ENCODE results near the gene FCF1.
A peak's percentile ranks its signal among the peaks of the same experiment; 100 is the strongest.
"Not testable (repeated sequence)": the region's sequence is repeated elsewhere in the genome, so short reads cannot be mapped to it uniquely, and the experiment has no call there.

FCF1 gene

GRCh38 chr14:74702293-74702692, 10.7 kb upstream of the FCF1 start:
- DNase-seq (ENCODE audit: low spot score): no peak

DNA sequence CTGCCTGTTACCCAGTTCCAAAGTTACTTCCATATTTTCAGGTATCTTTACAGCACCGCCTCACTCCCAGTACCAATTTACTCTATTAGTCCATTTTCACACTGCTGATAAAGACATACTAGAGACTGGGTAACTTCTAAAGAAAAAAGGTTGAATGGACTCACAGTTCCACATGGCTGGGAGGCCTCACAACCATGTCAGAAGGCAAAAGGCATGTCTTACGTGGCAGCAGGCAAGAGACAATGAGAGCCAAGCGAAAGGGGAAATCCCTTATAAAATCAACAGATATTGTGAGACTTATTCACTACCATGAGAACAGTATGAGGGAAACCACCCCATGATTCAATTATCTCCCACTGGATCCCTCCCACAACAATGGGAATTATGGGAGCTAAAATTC, 9.9 kb upstream of the FCF1 start:
- DNase-seq (ENCODE audit: low spot score): no peak

GRCh38 chr14:74704656-74705055, 8.3 kb upstream of the FCF1 start:
- no peak for DNase-seq (ENCODE audit: low spot score)

- no peak for DNase-seq (ENCODE audit: low spot score)
Measured at GRCh38 chr14:74705613-74706500, 7.1 kb upstream of the FCF1 start.

DNA sequence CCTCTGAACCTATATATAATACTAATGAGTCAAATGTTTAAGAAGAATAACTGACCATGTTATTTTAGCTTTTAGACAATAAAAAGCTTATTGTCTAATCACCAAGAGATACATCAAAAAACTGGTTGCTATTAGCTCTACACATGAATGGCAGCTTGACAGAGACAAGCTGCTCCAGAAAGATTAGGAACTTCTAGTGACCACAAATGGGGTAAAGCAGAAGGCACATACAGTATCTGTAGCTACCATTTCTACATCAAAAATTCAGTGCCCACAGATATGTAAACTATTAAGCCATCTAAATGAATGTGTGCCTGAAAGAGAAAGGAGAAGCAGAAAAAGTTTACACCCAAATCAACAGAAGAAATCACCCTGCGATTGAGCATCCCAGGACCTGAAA, 2.5 kb upstream of the FCF1 start:
- no peak for DNase-seq (ENCODE audit: low spot score)

GRCh38 chr14:74711651-74712050, 1.3 kb upstream of the FCF1 start:
- no peak for DNase-seq (ENCODE audit: low spot score)

- no peak for DNase-seq (ENCODE audit: low spot score)
Measured at GRCh38 chr14:74713395-74713735, 421 bp downstream of the FCF1 start.

GRCh38 chr14:74720526-74720925, 7.6 kb downstream of the FCF1 start:
- no peak for DNase-seq (ENCODE audit: low spot score)

GRCh38 chr14:74723134-74723533, 10.2 kb downstream of the FCF1 start:
- no peak for DNase-seq (ENCODE audit: low spot score)

- DNase-seq (ENCODE audit: low spot score): no peak
Measured at GRCh38 chr14:74732387-74732786, 19.4 kb downstream of the FCF1 start.

DNA sequence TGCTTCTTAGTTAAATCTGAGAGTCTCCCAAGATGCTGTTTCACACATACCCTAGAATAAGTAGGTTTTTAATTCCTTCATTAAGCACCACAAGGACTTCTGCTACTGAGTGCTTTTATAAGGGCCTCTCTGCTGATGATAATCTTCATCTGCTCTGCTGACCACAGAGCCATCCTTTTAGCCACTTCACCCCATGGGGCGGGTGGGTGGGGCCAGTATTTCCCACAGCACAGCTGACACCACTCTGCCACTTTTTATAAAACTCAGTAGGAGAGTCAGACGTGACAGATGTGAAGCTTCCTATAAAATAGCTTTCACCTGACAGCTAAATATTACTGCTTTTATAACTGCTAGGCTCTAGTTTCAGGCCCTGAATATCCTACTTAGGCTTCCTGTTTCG, 20.3 kb downstream of the FCF1 start:
- DNase-seq (ENCODE audit: low spot score): no peak

DNA sequence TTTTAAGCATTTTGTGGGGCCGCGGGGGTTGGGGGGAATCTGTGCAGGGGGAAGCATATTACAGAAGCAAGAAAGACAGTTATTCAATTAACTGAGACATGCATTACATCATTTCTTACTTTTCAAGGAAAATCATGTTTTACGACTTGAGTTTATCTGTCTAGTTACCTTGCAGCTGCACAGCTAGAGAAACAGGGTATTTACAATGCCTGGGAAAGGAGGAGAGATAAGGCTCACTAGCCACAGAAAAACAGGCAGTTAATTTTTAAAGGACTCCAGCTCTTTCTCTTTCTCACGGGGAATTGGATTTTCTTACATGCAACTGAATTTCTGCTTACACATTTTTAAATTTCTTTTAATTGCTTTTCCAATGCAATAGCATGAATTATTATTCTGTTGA, 22.2 kb downstream of the FCF1 start:
- DNase-seq (ENCODE audit: low spot score): no peak

DNA sequence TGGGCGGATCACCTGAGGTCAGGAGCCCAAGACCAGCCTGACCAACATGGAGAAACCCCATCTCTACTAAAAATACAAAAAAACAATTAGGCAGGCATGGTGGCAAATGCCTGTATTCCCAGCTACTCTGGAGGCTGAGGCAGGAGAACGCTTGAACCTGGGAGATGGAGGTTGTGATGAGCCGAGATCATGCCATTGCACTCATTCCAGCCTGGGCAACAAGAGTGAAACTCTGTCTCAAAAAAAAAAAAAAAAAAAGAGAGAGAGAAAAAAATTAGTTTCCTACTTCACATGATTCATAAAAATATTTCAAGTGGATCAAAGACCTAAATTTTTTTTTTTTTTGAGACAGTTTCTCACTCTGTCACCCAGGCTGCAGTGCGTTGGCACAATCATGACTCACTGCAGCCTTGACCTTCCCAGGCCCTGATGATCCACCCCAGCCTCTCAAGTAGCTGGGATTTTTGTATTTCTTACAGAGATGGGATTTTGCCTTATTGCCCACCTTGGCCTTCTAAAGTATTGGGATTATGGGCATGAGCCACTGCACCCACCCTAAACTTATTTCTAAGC, 24.9 kb downstream of the FCF1 start:
- DNase-seq (ENCODE audit: low spot score): peak; percentile 14

DNA sequence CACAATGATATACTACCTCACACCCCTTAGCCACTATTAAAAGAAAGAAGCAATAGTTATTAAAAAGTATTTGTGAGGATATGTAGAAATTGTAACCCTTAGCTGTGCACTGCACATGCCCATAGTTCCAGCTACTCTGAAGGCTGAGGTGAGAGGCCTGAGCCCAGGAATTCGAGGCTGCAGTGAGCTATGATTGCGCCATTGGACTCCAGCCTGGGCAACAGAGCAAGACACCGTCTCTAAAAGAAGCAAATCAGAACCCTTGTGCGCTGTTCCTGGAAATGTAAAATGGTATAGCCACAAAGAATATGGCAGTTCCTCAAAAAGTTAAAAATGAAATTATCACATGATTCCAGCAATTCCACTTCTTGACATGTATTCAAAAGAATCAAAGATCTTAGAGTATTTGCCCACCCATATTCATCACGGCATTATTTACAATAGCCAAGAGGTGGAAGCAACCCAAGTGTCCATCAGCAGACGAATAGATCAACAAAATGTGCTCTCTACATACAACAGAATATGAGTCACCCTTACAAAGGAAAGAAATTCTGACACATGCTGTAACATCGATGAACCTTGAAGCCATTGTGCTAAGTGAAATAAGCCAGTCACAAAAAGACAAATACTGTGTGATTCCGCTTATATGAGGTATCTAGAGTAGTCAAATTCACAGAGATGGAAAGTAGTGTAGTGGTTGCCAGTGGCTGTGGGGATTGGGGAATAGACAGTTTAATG, 26.5 kb downstream of the FCF1 start:
- DNase-seq (ENCODE audit: low spot score): no peak

DNA sequence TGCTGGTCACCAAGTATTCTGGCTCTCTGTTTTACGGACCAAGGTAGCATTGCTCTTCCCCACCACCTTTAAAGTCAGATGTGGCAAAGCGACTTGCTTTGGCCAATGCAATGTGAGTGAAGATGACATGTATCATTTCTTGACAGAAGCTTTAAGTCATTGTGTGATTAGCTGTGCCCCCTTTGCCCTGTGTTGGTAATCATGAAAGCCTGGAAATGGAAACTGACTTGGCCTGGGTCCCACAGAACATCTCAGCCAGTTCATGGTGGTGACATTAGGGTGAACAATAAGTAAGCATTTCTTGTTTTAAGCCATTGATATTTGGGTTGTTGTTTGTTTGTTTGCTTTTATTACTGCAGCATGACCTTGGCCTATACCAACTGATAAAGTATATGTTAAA, 34.3 kb downstream of the FCF1 start:
- DNase-seq (ENCODE audit: low spot score): no peak

- no peak for DNase-seq (ENCODE audit: low spot score)
Measured at GRCh38 chr14:74754157-74754556, 41.2 kb downstream of the FCF1 start.

DNA sequence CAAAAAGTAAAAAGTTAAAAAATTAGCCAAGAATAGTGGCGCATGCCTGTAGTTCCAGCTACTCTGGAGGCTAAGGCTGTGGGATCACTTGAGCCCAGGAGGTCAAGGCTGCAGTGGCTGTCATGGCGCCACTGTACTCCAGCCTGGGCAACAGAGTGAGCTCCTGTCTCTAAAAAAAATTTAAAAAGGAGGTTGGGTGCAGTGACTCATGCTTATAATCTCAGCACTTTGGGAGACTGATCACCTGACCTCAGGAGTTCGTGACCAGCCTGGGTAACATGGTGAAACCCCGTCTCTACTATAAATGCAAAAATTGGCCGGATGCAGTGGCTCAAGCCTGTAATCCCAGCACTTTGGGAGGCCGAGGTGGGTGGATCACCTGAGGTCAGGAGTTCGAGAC, 42.0 kb downstream of the FCF1 start:
- DNase-seq (ENCODE audit: low spot score): no peak

GRCh38 chr14:74756326-74756725, 43.4 kb downstream of the FCF1 start:
- DNase-seq (ENCODE audit: low spot score): no peak

DNA sequence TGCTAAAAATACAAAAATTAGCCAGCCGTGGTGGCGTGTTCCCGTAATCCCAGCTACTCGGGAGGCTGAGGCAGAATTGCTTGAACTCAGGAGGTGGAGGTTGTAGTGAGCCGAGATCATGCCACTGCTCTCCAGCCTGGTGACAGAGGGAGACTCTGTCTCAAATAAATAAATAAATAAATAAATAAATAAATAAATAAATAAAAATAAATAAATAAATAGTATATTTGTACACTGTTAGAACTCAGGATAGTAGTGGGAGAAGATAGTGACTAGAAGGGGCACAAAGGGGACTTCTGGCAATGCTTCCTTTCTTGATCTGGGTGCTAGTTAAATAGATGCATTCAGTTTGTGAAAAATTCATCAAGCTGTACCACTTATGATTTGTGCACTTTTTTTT, 45.6 kb downstream of the FCF1 start:
- not testable (repeated sequence) for DNase-seq (ENCODE audit: low spot score)

GRCh38 chr14:74762917-74763802, 50.2 kb downstream of the FCF1 start, which contains the start of gene YLPM1:
Gene YLPM1, plus strand, starts transcription at chr14:74763316. Its CDS starts 174 bp downstream, at chr14:74763490.
- peak; percentile 97 for DNase-seq (ENCODE audit: low spot score)

DNA sequence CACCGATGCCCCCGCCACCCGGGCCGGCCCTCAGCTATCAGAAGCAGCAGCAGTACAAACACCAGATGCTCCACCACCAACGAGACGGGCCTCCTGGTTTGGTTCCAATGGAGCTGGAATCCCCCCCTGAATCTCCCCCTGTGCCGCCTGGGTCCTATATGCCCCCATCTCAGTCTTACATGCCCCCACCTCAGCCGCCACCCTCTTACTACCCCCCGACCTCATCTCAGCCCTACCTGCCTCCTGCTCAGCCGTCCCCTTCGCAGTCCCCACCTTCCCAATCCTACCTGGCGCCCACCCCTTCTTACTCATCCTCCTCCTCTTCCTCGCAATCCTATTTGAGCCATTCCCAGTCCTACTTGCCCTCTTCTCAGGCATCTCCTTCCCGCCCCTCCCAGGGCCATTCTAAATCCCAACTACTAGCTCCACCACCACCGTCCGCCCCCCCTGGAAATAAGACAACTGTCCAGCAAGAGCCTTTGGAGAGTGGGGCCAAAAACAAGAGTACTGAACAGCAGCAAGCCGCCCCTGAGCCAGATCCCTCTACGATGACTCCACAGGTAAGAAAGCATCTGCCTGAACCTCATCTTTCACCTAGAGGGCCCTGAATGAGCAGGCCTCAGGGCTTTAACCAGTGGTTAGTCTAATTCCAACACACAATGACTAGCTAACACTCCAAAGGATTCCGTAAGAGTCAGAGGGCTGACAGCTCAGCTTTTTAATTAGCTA, 51.0 kb downstream of the FCF1 start:
- DNase-seq (ENCODE audit: low spot score): peak; percentile 34
